Skeletal muscle satellite cell (primary cell): ENCODE measurements around the gene ANGEL1.

Source experiments
- H3K27me3 ChIP-seq: 2 replicates; pipeline ENCODE4 v1.7.0; 2013; ENCODE audit warnings: low read length; ENCODE audit not compliant: control insufficient read depth, insufficient read depth
- H3K36me3 ChIP-seq: 2 replicates; pipeline ENCODE4 v1.7.0; 2013; ENCODE audit warnings: mild to moderate bottlenecking, control low read depth, low read length; ENCODE audit not compliant: insufficient read depth
- H3K4me1 ChIP-seq: 2 replicates; pipeline ENCODE4 v1.7.0; 2013; ENCODE audit warnings: low read length; ENCODE audit not compliant: control insufficient read depth, insufficient read depth
- H3K4me2 ChIP-seq: 2 replicates; pipeline ENCODE4 v1.7.0; 2013; ENCODE audit warnings: mild to moderate bottlenecking, low read length
- H3K4me3 ChIP-seq: 2 replicates; pipeline ENCODE4 v1.7.0; 2013; ENCODE audit warnings: low read length
- H3K9ac ChIP-seq: 2 replicates; pipeline ENCODE4 v1.7.0; 2013; ENCODE audit warnings: mild to moderate bottlenecking, low read depth, low read length, moderate library complexity
- H3K9me3 ChIP-seq: replicated peaks from 2 replicates; pipeline ENCODE4 v1.7.0; 2013; ENCODE audit warnings: mild to moderate bottlenecking, control low read depth, low read length

ANGEL1 gene

DNA sequence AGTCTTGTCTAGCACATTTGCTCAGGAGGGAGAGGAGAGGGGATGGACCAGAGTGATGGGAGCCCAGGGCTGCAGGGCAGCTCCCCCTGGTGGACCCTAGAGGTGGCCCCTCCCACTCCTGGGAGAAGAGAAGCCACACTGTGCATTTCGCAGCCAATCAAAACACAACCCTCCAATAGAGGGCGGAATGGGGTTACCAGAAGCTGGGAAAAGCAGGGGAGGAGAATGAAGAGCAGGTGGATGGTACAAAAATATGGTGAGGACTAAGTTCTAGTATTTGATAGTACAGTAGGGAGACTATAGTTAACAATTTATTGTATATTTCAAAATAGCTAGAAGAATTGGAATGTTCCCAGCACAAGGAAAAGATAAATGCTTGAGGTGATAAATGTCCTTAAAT lies 27.8 kb downstream of the ANGEL1 start:
- no peaks in the 10 kb centered on the region for H3K27me3 ChIP-seq
- peaks cover 19% of the 10 kb centered on the region for H3K36me3 ChIP-seq

GRCh38 chr14:76784266-76784874 lies 28.3 kb downstream of the ANGEL1 start:
- no peak overlapping the region for H3K9ac ChIP-seq
- H3K9me3 ChIP-seq, result no peaks in the 10 kb centered on the region
- peaks cover 12% of the 10 kb centered on the region for H3K4me1 ChIP-seq
- H3K4me3 ChIP-seq, result no peak overlapping the region
- no peak overlapping the region for H3K4me2 ChIP-seq
- peaks cover 18% of the 10 kb centered on the region for H3K36me3 ChIP-seq
- no peaks in the 10 kb centered on the region for H3K27me3 ChIP-seq

More for the DNA sequence above, 27.8 kb downstream of the ANGEL1 start:
- Histone ChIP-seq H3K4me1 (peaks cover 12% of the 10 kb centered on the region), H3K9me3 (no peaks in the 10 kb centered on the region), H3K9ac (no peak overlapping the region), H3K4me3 (no peak overlapping the region), H3K4me2 (no peak overlapping the region)

- Histone ChIP-seq H3K4me1 (peaks cover 12% of the 10 kb centered on the region), H3K4me3 (no peak overlapping the region), H3K4me2 (no peak overlapping the region), H3K27me3 (no peaks in the 10 kb centered on the region), H3K9ac (no peak overlapping the region), H3K9me3 (no peaks in the 10 kb centered on the region), H3K36me3 (peaks cover 6% of the 10 kb centered on the region)
Observed at GRCh38 chr14:76782885-76783566, 29.7 kb downstream of the ANGEL1 start.

GRCh38 chr14:76782115-76782884 lies 30.4 kb downstream of the ANGEL1 start:
- no peaks in the 10 kb centered on the region for H3K36me3 ChIP-seq
- no peak overlapping the region for H3K4me3 ChIP-seq
- H3K9me3 ChIP-seq, result no peaks in the 10 kb centered on the region
- no peaks in the 10 kb centered on the region for H3K27me3 ChIP-seq
- H3K9ac ChIP-seq, result no peak overlapping the region
- H3K4me2 ChIP-seq, result no peak overlapping the region
- H3K4me1 ChIP-seq, result peaks cover 12% of the 10 kb centered on the region

- Histone ChIP-seq H3K9ac (no peak overlapping the region), H3K4me2 (no peak overlapping the region), H3K4me1 (peaks cover 12% of the 10 kb centered on the region), H3K4me3 (no peak overlapping the region), H3K27me3 (no peaks in the 10 kb centered on the region), H3K36me3 (no peaks in the 10 kb centered on the region), H3K9me3 (no peaks in the 10 kb centered on the region)
Observed at GRCh38 chr14:76781648-76782051, 31.0 kb downstream of the ANGEL1 start.

- peaks cover 12% of the 10 kb centered on the region for H3K4me1 ChIP-seq
- no peaks in the 10 kb centered on the region for H3K9me3 ChIP-seq
- H3K27me3 ChIP-seq, result no peaks in the 10 kb centered on the region
- no peaks in the 10 kb centered on the region for H3K36me3 ChIP-seq
- H3K9ac ChIP-seq, result no peak overlapping the region
- no peak overlapping the region for H3K4me3 ChIP-seq
- no peak overlapping the region for H3K4me2 ChIP-seq
Observed at GRCh38 chr14:76780875-76781647, 31.6 kb downstream of the ANGEL1 start.

- no peak overlapping the region for H3K4me2 ChIP-seq
- H3K27me3 ChIP-seq, result no peaks in the 10 kb centered on the region
- no peak overlapping the region for H3K9ac ChIP-seq
- no peaks in the 10 kb centered on the region for H3K36me3 ChIP-seq
- peaks cover 12% of the 10 kb centered on the region for H3K4me1 ChIP-seq
- no peaks in the 10 kb centered on the region for H3K9me3 ChIP-seq
- no peak overlapping the region for H3K4me3 ChIP-seq
Observed at GRCh38 chr14:76780360-76780759, 32.3 kb downstream of the ANGEL1 start.

DNA sequence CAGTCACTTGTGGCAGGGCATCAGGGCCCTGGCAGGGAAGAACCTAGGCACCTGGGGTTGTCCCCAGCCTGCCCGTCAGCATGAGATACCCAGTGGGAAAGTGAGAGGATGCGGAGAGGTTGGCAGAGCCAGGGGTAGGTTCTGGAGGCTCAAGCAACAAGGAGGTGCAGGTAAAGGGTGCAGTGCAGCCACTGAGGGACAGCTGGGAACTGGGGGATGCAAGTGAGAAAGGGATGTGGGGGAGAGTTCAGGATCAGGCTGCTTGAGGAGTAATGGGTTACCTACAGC lies 32.7 kb downstream of the ANGEL1 start:
- Histone ChIP-seq H3K9ac (no peak overlapping the region), H3K4me1 (peaks cover 12% of the 10 kb centered on the region), H3K4me3 (no peak overlapping the region), H3K4me2 (no peak overlapping the region), H3K9me3 (no peaks in the 10 kb centered on the region), H3K27me3 (no peaks in the 10 kb centered on the region), H3K36me3 (no peaks in the 10 kb centered on the region)

- Histone ChIP-seq H3K36me3 (no peaks in the 10 kb centered on the region), H3K9ac (no peak overlapping the region), H3K4me1 (peaks cover 12% of the 10 kb centered on the region)
Observed at GRCh38 chr14:76779221-76780057, 33.2 kb downstream of the ANGEL1 start.

DNA sequence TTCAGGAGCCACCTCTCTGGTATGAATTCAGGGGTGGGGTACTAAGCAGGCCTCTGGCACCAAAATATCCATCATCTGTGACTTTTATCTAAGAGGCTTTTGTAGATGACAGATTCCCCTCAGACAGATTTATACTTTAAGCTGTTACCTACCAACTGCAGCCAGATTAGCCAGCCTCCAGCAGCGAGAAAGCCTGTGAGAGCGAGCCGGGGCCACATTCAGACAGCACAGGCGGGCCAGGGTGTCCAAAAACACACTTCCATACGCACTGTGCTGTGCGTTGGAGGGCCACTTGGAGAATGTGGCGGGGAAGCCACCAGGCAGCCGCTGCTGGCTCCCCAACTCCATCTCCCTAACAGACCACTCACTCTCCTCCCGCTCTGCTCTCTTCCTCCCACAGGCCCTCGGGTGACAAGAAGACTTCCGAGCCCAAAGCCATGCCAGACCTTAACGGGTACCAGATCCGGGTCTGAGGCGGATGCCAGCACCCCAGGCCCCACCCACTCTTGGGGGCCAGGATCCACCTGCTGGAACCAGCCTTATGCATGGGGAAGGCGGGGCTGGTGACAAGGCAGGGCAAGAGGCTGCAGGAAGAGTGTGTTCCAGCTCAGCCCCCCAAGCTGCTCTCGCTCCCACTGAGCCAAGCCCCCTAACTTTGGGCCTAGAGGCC lies 34.0 kb downstream of the ANGEL1 start:
- Histone ChIP-seq H3K36me3 (no peaks in the 10 kb centered on the region), H3K9me3 (no peaks in the 10 kb centered on the region), H3K4me2 (no peak overlapping the region)

More at GRCh38 chr14:76779221-76780057, 33.2 kb downstream of the ANGEL1 start:
- Histone ChIP-seq H3K27me3 (no peaks in the 10 kb centered on the region), H3K4me3 (no peak overlapping the region), H3K9me3 (no peaks in the 10 kb centered on the region), H3K4me2 (no peak overlapping the region)

More for the DNA sequence above, 34.0 kb downstream of the ANGEL1 start:
- Histone ChIP-seq H3K9ac (no peak overlapping the region), H3K4me1 (peaks cover 17% of the 10 kb centered on the region), H3K4me3 (no peak overlapping the region), H3K27me3 (no peaks in the 10 kb centered on the region)
